Brain microvascular endothelial cell (primary cell): Measurements from ENCODE around the gene SRSF1.
A peak's percentile ranks its signal among the peaks of the same experiment; 100 is the strongest.

ENCODE experiments used
- DNase-seq: peaks from one replicate; pipeline ENCODE4 v3.0.0-alpha.2; 2020
- H3K27ac ChIP-seq: fragments of 250-450 bp; sonication (Bioruptor Pico); 2 replicates; pipeline ENCODE4 v1.5.1; 2020; ENCODE audit warnings: mild to moderate bottlenecking, moderate library complexity
- H3K27me3 ChIP-seq: fragments of 250-450 bp; sonication (Bioruptor Pico); replicated peaks from 2 replicates; pipeline ENCODE4 v1.5.1; 2020; ENCODE audit warnings: mild to moderate bottlenecking
- H3K36me3 ChIP-seq: fragments of 250-450 bp; sonication (Bioruptor Pico); replicated peaks from 2 replicates; pipeline ENCODE4 v1.5.1; 2020; ENCODE audit warnings: mild to moderate bottlenecking
- H3K4me3 ChIP-seq: 2 replicates; pipeline ENCODE4 v1.5.1; 2011; ENCODE audit warnings: low read depth, mild to moderate bottlenecking, control low read depth, low read length, moderate library complexity
- CTCF ChIP-seq: IDR thresholded peaks from 2 replicates; pipeline ENCODE4 v1.5.1; 2011; ENCODE audit warnings: low read depth, mild to moderate bottlenecking, moderate library complexity, low read length, control low read depth, inconsistent platforms; ENCODE audit errors: missing control alignments
- in situ Hi-C: cut with HindIII; loops from 2 replicates; pipeline ENCODE4 v1.10.0; 2017; ENCODE audit warnings: low sequenced_read_pairs, low pct_ligation_motif_present

SRSF1 gene

GRCh38 chr17:57990037-57990436 lies 17.0 kb downstream of the SRSF1 start:
- no peak overlapping the region for H3K27ac ChIP-seq
- no peak for TF ChIP-seq CTCF
- DNase-seq = no peak
- in situ Hi-C loops = loop anchor here (5.0 kb wide), 1 partner anchor 133 kb away; no protein-coding TSS in a partner anchor
- H3K36me3 ChIP-seq = no peaks in the 10 kb centered on the region
- no peak overlapping the region for H3K4me3 ChIP-seq
- H3K27me3 ChIP-seq = no peaks in the 10 kb centered on the region

- peak; percentile 28 for DNase-seq
Observed at GRCh38 chr17:57988301-57989250, 18.5 kb downstream of the SRSF1 start.

GRCh38 chr17:57987581-57988300 lies 19.3 kb downstream of the SRSF1 start, which contains the start of gene VEZF1:
VEZF1 (minus strand) TSS chr17:57988254; CDS start chr17:57988111, 143 bp downstream.
- no peak for TF ChIP-seq CTCF
- DNase-seq = peak; percentile 43
- no peaks in the 10 kb centered on the region for H3K36me3 ChIP-seq
- no peaks in the 10 kb centered on the region for H3K27me3 ChIP-seq
- in situ Hi-C loops = no loop called here
- H3K4me3 ChIP-seq = peak within 1 kb of the TSS; percentile 78
- peak within 1 kb of the TSS; percentile 91 for H3K27ac ChIP-seq

More at GRCh38 chr17:57988301-57989250, 18.5 kb downstream of the SRSF1 start:
- Histone ChIP-seq H3K4me3 (peak overlapping the region; percentile 78), H3K36me3 (no peaks in the 10 kb centered on the region), H3K27ac (peak overlapping the region; percentile 91), H3K27me3 (no peaks in the 10 kb centered on the region)
- in situ Hi-C loops = no loop called here
- TF ChIP-seq CTCF = no peak

GRCh38 chr17:57986841-57987580 lies 20.0 kb downstream of the SRSF1 start:
- in situ Hi-C loops = no loop called here
- TF ChIP-seq CTCF = no peak
- peak overlapping the region; percentile 91 for H3K27ac ChIP-seq
- peak; percentile 65 for DNase-seq
- H3K27me3 ChIP-seq = no peaks in the 10 kb centered on the region
- peaks cover 4% of the 10 kb centered on the region for H3K36me3 ChIP-seq
- peak overlapping the region; percentile 78 for H3K4me3 ChIP-seq

- Histone ChIP-seq H3K4me3 (no peak overlapping the region), H3K36me3 (peaks cover 4% of the 10 kb centered on the region), H3K27me3 (no peaks in the 10 kb centered on the region), H3K27ac (no peak overlapping the region)
- in situ Hi-C loops = no loop called here
- TF ChIP-seq CTCF = no peak
- DNase-seq = no peak
Observed at GRCh38 chr17:57985675-57985974, 21.4 kb downstream of the SRSF1 start.
